GM21786 (cell line): ENCODE results near the gene CELF2.
"Not testable (repeated sequence)": the region's sequence is repeated elsewhere in the genome, so short reads cannot be mapped to it uniquely, and the experiment has no call there.

Experiments
- ATAC-seq: cut with Tn5 transposase; IDR thresholded peaks from one replicate; pipeline ENCODE4 v1.9.1; 2021; ENCODE audit not compliant: unreplicated experiment

CELF2 gene

DNA sequence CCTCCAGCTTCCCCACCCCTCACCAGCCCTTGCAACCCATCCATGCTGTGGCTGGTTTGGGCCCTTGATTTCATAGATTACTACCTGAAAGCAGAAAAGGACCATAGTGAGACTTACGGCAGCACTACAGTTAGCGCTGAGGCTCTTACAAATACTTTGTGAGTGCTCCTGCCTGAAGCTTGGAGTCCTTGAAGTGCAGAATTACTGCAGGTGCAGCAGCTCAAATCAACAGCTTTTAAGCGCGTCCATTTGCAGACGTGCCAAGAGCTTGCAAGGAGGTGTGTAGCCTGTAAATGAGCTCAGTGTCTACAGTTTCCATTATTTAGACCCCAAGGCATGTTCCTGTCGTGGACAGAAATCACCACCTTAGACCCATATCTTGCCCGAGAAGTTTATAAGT, 103.0 kb downstream of the CELF2 start:
- ATAC-seq: no peak

- not testable (repeated sequence) for ATAC-seq
Observed at GRCh38 chr10:11123892-11124291, 106.2 kb downstream of the CELF2 start.

- ATAC-seq: no peak
Observed at GRCh38 chr10:11125004-11125403, 107.3 kb downstream of the CELF2 start.

DNA sequence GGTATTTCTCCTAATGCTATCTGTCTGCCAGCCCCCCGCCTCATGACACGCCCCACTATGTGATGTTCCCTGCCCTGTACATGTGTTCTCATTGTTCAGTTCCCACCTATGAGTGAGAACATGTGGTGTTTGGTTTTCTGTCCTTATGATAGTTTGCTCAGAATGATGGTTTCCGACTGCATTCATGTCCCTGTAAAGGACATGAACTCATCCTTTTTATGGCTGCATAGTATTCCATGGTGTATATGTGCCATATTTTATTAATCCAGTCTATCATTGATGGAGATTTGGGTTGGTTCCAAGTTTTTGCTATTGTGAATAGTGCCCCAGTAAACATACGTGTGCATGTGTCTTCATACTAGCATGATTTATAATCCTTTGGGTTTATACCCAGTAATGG, 109.3 kb downstream of the CELF2 start:
- ATAC-seq: not testable (repeated sequence)

GRCh38 chr10:11131112-11131639, 113.5 kb downstream of the CELF2 start:
- no peak for ATAC-seq

DNA sequence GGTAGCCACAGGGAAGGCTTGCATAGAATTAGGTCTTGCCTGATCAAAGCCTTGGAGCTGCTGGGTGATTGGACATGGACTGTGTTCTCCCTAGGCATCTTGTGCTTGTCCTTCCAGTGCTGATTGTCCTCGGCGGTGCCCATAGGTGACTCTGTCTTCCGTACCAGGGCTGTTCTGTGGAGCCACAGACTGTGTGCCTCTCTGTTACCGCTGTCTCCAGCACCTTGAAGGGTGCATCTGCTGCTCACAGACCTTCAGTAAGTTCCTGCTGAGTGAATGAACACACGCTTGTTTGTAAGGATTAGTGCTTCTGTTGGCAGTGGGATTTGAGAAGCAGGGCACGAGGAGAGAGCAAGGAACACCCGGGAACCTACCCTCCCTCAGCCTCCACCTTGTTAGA, 116.7 kb downstream of the CELF2 start:
- ATAC-seq: no peak

GRCh38 chr10:11135709-11136108, 118.0 kb downstream of the CELF2 start:
- ATAC-seq: no peak

- ATAC-seq: no peak
Observed at GRCh38 chr10:11138314-11139033, 120.8 kb downstream of the CELF2 start.

DNA sequence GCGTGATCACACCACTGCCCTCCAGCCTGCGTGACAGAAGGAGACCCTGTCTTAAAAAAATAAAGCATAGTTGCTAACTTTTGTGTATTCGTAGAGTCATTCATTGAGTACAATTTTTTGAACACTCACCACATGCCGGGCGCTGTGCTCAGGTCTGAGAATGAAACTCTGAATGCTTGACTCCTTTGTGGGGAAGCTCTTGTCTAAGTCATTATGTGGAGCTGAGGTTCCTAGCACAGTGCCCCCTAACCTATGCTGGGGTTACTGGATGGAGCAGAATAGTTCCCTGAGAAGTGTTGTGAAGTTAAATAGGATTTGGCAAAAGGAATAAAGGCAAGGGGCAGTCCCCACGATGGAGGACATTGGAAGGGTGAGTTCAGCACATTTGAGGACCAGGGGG, 123.3 kb downstream of the CELF2 start:
- no peak for ATAC-seq

DNA sequence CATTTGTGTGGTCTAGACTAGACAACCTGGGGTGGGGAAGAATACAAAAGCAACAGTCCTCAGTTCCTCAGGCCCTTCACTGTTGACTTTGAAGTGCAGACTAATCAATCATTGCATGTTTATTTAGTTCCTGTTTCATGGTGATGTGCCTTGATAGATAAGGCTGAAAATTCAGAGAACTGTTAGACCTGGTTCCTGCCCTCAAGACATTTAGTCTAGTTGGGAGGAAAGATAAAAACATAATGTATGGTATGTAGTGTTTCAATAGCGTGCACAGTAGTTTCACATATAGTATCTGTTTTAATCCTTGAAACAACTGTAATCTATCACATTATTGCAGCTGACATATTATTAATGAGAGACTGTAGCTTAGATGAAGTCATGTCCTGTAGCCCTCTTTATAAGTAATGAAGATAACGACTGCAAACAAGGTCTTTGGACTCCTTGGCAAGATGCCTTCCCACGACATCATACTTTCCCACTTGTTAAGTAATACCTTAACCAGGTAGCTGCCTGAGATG, 124.0 kb downstream of the CELF2 start:
- no peak for ATAC-seq

- ATAC-seq: no peak
Observed at GRCh38 chr10:11142777-11143176, 125.1 kb downstream of the CELF2 start.

GRCh38 chr10:11143242-11143641, 125.6 kb downstream of the CELF2 start:
- no peak for ATAC-seq

- ATAC-seq: peak; percentile 17
Observed at GRCh38 chr10:11144626-11145494, 127.2 kb downstream of the CELF2 start.

- peak; percentile 83 for ATAC-seq
Observed at GRCh38 chr10:11145495-11145855, 127.8 kb downstream of the CELF2 start.

- no peak for ATAC-seq
Observed at GRCh38 chr10:11146402-11147171, 128.9 kb downstream of the CELF2 start.

DNA sequence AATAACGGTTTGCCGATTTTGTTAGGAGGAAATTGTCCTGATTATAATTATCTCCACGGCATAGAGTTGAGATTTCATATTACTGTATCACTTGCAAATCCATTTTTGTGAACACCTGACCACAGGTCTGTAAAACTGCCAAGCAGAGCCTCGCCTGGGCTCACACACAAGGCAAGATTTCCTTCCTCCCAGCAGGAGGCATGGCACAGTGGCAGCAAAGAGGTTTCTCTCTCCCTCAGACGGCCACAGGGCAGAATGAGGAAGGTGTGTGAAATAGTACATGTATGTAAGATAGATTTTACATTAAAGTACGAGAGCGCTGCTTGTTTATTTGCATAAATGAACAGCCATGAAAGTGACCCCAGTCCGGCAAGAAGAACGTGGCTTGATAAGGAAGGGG, 130.1 kb downstream of the CELF2 start:
- no peak for ATAC-seq

DNA sequence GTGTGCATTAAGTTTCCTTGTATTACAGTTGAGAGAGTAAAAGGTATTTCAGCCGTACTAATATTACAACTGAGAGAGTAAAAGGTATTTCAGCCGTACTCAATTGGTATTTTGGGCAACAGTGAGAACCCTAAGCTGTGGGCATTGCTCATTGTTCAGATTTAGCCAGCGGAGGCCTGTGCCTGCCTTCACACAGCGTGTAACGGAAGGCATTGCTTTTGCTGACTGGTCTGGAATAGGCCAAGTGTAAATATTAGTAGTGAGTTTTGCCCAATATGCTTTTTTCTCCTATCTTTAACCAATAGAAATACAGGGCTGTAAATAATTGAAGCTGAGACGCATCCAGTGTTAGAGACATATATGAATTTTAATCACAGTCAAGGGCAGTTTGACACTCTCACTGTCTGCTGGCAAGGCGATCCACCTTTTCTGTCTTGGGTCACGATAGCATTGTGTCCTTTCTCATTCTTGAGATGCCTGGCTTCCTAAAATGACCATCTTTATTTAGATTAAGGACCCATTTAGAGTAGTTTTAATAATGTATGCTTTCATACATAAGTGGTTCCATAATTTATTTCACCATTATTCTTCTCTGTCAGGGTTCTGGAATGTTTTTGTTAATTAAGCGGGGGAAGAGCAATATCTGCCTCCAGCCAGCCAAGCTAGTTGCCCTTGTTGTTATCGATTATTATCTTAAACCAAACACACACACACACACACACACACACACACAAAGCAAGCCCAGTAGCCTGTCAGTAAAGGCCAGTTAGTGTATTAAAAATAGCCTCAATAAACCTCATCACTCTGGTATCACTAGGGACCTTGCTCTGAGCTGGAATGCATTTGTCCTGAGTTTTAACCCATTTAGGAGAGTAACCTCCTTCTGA, 130.7 kb downstream of the CELF2 start:
- no peak for ATAC-seq

GRCh38 chr10:11149807-11150141, 132.1 kb downstream of the CELF2 start:
- no peak for ATAC-seq

DNA sequence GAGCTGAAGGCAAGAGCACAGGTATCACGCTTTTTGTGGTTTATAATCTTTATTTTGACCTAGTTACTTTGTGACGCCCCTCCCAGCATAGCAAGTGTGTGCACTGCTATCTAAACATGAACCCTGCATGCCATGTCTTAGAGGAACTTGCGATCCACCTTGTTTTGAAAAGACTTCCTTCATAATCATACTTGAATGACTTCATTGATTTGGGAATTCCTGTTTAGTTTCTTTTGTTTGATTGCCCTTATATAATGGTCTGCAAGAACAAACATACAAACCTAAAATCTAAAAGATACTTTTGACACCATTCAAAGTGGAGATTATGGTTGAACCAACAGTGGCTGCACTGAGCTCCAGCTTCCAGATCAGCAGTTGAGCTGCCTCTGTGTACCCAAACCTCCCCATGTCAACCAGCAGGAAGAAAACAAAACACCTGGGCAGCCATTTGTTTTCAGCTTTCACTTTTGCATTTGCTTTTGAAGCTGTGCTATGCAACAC, 132.6 kb downstream of the CELF2 start:
- ATAC-seq: no peak

GRCh38 chr10:11150879-11151415, 133.3 kb downstream of the CELF2 start:
- no peak for ATAC-seq
